GM19372 (cell line): ENCODE data around the gene SH3BP5.

ENCODE experiments used
- ATAC-seq: cut with Tn5 transposase; IDR thresholded peaks from one replicate; pipeline ENCODE4 v1.9.1; 2021; ENCODE audit warnings: mild to moderate bottlenecking, low read depth, moderate library complexity; ENCODE audit not compliant: unreplicated experiment

Gene SH3BP5

GRCh38 chr3:15326673-15327072 is 5.7 kb downstream of the SH3BP5 start:
- ATAC-seq, result no peak

DNA sequence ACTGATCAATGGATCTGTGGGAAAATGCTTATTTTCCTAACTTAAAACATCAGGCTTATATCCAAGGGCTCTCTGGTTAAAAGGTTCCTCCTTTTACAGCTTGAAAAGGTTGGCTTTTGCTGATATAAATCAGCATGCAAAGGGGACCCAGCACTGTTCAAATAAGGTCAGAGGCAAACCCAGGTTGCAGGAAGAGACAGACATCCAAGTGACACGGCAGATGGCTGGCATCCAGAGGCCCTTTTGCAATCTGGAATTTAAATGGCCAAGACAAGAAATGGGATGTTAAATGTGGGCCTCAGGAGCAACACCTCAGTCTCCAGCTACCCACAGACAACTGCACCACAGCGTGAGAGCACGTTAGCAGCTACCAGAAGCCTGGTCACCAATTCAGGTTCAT is 6.3 kb downstream of the SH3BP5 start:
- no peak for ATAC-seq

DNA sequence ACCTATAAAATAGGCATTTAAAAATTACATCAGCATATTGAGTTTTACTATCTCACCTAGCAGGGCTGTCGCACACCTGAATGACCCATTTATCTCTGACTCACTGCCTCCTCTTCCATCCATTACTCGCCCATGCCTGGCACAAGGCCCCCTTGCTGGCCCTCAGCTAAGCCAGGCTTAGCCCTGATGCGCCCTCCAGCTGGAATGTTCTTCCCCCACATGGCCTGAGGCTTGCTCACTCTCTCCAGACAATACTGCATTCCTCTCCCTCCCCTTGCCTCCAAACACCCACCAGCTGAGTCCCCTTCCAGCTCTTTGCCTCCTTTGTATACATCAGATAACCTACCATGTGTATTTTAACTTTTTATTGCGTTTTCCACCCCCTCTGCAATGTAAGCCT is 7.2 kb downstream of the SH3BP5 start:
- ATAC-seq, result no peak

DNA sequence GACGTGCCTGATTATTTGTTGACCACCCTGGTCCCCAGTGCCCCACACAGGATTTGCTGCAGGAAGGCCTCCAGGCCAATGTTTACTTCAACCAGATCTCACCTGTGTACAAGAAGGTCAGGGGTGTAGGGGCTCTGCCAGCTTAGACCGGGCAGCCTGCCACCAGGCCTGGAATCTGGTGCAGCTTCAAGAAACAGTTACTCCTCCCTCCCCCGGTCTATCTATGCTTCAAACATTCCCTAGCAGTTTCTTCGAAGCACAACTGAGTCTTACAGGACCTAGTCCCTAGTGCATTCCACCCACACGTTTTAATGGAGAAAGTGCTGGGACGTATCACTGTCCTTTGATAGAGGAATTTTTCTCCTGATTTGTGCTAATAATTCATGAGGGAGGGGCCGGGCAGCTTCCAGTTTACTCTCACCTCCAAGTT is 8.0 kb downstream of the SH3BP5 start:
- ATAC-seq, result no peak

DNA sequence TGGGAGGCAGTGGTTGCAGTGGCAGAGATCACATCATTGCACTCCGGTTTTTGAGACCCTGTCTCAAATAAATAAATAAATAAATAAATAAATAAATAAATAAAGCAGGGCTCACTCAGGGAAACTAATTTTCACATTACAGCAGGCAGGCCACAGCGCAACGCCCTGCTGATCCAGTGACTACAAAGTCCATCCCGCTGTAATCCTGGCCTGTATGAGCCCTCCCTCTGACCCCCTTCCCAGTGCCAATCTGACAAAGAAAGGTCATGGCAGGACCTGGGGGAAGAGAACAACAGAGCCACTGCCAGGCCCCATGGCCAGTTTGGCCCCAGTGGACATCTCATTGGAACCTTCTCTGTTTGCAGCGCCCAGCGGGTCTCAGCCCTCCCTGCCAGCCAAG is 9.3 kb downstream of the SH3BP5 start:
- ATAC-seq, result no peak

DNA sequence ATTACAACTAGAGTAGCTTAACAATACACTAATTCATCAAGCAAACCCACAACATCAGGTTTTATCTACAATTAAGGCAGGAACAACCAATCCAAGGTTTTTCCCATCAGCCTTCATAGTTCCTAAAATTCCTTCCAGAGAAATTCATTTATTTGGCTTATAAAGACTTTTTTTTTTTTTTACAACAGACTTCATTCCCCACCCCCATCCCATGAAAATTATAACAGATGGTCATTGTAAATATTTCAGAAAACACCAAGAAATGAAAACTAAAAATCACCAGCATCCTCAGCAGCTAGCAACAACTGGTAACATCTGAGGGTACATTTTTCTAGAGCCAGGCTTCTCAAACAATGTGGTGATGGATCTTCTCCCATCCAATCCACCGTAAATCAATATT is 11.0 kb downstream of the SH3BP5 start:
- no peak for ATAC-seq

DNA sequence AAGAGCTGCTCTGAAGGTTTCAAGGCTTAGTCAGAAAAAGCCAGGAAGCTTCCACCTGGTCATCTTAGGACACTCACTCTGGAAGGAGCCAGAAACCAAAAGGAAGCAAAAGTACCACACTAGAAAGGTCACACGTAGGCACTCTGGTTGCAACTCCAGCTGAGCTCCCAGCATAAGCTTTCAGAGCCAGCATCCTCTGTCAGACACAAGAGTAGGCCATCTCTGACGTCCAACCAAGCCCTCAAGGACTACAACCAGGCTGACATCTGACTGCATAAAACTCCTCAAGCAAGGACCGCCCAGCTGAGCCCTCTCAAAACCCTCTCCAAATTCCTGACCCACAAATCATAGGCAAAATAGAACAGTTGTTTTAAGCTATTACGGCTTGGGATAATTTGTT is 12.8 kb downstream of the SH3BP5 start:
- no peak for ATAC-seq

DNA sequence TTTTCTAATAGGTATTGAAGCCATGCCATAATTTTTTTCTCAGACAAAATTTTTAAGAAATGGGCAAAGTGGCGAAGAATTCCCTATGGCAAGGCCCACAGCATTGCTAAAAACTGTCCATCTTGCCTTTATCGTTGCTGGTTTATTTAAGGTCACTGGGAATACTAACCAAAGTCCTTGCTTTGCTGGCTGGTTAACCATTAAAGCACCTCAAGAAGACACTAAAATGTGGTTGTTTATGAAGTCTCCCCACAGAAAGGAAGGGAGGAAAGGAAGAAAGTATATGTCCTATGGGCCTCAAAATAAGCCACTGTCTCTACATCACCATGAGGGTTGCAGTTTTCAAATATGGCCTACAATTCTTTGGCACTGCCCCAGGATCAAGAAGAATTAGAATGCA is 13.2 kb downstream of the SH3BP5 start:
- no peak for ATAC-seq

DNA sequence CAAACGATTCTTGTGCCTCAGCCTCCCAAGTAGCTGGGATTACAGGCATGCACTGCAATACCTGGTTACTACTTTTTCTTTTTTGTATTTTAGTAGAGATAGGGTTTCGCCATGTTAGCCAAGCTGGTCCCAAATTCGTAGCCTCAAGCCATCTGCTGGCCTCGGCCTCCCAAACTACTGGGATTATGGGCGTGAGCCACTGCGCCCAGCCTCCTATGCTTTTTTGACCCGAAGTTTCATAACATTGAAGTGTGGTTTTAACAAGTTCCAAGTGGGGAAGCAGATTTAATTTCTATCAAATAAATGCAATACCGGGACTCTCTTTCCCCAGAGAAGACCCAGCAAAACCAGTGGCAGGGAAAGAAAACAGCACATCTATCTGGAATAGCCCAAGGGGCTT is 13.7 kb downstream of the SH3BP5 start:
- ATAC-seq, result no peak

DNA sequence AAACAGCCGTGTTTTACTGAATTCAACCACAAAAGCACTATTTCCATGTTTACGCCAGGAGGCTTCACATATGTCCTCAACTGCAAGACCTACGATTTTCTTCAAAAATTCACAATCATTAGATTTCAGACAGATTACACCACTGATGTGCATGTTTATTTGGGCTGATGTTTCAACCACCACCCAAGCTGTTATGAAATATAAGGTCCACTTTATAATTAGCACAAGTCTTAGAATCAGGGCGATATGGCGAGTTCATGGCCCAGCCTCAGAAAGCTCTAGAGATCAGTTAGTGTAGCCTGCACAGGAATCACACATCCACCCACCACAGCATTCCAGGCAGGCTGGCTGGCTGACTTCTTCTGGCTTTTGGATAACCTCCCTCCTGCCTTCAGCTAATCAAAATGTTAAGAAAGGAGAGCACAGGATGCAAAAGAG is 15.4 kb downstream of the SH3BP5 start:
- no peak for ATAC-seq

DNA sequence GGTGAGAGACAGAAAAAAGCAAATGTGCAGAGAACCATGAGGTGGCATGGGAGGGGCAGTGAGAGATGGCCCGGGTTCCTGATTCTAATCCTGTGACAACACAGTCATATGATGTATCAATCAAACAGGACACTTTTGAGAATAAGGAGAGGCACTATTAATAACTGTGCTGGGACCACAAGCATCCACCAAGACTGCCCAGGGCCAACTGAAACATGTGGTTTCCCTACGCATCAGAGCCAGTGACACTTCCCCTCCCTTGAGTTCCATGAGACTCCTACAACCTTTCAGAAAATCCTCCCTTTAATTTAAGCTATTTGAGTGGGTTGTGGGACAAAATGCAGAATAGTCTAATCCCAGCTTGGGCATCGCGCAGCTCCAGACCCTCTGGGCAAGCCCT is 17.4 kb downstream of the SH3BP5 start:
- ATAC-seq, result no peak

GRCh38 chr3:15314276-15314675 is 18.1 kb downstream of the SH3BP5 start:
- no peak for ATAC-seq

GRCh38 chr3:15313461-15313860 is 18.9 kb downstream of the SH3BP5 start:
- no peak for ATAC-seq

GRCh38 chr3:15312550-15312949 is 19.8 kb downstream of the SH3BP5 start:
- ATAC-seq, result no peak

DNA sequence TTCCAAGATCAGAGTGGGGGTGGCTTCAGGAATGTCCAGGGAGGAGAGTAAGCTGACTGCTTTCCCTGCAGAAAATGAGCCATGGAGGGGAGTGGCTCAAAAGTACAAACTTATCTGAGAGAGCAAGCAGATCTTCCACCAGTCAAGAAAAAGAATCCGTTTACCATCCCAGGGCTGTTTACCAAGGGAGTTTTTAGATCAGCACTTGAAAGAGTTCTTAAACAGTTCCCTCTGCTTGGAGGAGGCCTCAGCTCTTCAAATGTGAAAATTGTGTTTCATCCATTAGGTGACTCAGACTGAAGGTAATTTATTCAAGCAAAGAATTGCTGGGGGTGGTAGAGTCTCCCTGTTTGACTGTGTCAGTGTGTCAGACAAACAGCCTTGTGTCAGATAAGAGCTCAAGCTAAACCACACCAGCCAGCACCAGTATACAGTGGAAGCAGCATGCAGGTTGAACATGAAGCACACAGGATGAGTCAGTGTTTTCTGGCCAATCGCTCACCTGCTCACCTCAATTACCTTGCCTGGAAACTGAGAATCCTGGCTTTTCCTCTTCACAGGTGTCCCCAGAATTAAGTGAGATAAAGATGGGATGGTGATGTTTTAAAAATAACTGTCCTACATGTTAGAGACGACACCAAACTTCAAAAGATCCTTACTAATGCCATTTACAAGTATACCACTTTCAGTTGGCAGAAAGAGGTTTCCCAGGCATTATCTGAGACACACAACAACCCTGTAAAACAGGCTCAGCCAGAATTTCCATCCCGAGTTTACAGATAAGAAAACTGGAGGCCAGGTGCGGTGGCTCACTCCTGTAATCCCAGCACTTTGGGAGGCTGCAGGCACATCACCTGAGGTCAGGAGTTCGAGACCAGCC is 21.7 kb downstream of the SH3BP5 start:
- no peak for ATAC-seq

- ATAC-seq, result no peak
These were observed 22.6 kb downstream of the SH3BP5 start for GRCh38 chr3:15309662-15310335.

DNA sequence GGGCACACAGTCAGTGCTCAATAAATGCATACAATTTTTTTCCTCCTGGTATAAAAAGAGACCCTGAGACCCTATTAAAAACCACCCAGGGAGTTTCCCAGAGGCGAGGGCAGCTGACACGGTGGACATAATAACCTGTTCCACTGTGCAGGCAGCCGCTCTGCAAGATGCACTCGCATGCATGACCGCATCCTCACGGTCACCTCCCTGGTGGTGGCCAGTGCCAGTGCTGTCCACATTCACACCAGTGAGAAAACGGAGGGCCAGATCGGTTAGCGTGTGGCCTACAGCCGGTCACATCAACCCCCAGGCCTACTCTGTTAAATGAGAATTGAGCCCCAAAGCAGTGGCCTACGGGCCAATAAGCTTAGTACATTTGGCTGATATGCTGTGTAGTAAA is 24.8 kb downstream of the SH3BP5 start:
- ATAC-seq, result no peak

DNA sequence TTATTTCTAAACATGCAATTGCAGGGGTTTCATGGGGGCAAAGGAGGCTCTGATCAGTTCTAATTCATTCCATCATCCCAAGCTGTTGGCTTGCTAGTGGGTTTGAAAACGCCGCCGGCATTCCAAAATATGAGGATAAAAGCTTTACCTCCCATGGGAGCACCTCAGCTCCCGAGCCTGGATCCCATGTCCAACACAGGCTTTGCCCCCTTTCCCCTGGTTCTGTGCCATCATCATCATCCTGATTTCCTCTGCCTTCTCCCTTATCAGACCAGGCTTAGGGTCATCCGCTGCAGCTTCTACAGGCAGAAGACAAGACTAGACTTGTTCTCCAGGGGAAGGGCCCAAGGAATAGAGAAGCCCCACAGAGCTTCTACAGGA is 25.4 kb downstream of the SH3BP5 start:
- no peak for ATAC-seq

DNA sequence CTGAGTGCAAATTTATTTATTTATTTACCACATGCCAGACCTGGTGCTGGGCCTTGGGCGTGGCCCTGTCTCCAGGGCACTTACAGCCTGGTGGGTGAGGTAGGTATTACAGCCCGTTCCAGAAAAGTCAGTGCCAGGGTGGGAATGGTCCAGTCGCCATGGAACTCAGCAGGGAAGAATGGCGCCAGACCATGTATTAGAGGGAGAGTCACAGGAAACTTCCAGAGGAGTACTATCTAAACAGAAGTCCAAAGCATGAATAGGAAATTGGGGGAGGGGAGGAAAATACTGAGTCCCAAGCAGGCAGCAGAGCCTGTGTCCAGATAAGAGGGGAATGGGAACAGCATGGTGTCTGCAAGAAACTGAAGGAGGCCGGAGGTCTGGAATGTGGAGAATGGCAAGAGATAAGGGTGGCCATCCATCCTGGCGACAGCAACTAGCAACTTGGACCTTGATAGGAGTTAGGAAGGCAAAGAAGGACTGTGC is 27.0 kb downstream of the SH3BP5 start:
- no peak for ATAC-seq

DNA sequence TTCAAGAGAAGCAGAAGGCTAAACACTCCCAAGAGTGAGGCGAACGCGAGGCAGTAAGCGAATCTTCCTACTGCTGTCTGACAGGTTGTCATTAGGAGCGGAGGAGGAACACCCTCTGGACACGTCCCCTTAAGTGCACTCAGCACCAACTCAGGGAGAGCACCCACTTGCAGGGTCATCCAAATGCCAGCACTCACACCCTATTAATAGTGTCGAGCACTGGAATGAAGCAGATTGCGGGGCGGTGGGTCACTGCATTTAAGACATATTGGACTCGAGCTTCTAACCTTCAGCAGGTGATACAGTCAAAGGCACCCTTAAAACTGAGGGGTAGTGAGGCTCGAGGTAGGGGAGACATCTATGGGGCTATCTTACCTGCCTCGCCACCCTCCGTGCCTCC is 28.7 kb downstream of the SH3BP5 start:
- ATAC-seq, result no peak

GRCh38 chr3:15303216-15303615 is 29.2 kb downstream of the SH3BP5 start:
- no peak for ATAC-seq

GRCh38 chr3:15301761-15302160 is 30.6 kb downstream of the SH3BP5 start:
- no peak for ATAC-seq
